Spleen (tissue), 7 donors: ENCODE measurements around the gene PLEKHA7.

Source experiments
- POLR2A ChIP-seq, 3 donors: fragments of 450-650 bp; IDR thresholded peaks; one replicate each; pipeline ENCODE4 v1.5.1; 2017; ENCODE audit warnings: antibody characterized with exemption in 3 of 3, mild to moderate bottlenecking in 1 of 3
- POLR2AphosphoS5 ChIP-seq, 3 donors: sonication (generic); formaldehyde crosslinking; IDR thresholded peaks; one replicate each; pipeline ENCODE4 v1.5.1; 2017; ENCODE audit warnings: antibody characterized with exemption in 3 of 3
- TF ChIP-seq, protein P1 (sequence below), 11 experiments: fragments of 200-600 bp in 7 of 11; fragments of 450-650 bp in 4 of 11; sonication (generic) in 4 of 11; IDR thresholded peaks in 8 of 11; conservative IDR thresholded peaks in 3 of 11; 1 replicate in 7 of 11; 2 replicates in 4 of 11; pipeline versions ENCODE4 v1.4.0 to v1.8.0; 2016 to 2021; ENCODE audit warnings: antibody characterized with exemption in 11 of 11, inconsistent platforms in 4 of 11, mild to moderate bottlenecking in 1 of 11
- donor health status: DM: no; HTN: no; CAD: no; lungs with moderate emphysema.
- donor health status: DM: no; HTN: no; CAD: no.
- donor health status: DM: no; HTN: no; CAD: no.

DNA sequence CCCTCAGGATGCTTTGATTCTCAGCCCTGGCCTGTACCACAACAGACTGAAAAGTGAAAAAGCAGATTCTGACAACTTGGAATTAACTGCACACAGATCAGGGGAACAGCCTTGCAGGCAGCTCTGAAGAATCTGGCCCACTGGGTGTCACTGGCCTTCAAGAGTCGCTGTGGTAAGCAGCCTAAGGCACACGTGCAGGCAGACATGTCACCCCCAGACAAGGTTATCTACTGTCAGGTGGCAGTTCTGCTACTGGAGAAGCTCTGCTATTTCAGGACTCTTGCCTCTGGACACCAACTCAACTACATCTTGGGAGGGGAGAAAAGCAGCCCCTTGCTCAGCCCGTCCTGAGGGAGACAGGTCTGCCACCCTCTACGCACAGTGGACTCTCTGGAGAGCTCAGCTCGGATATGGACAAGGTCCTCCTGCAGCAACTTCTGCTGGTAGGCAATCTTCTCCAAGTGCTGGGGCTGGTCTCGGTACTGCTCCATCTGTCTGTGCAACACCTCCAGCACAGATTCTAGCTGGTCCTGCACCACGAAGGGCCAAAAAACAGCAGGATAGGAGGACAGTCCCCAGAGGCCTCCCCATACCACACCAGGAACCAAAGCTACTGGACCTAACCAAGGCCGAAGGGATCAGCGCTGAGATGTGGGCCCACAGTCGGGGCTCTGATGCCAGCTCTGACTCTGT is 212.8 kb downstream of the PLEKHA7 start:
- TF ChIP-seq, protein P1, sequence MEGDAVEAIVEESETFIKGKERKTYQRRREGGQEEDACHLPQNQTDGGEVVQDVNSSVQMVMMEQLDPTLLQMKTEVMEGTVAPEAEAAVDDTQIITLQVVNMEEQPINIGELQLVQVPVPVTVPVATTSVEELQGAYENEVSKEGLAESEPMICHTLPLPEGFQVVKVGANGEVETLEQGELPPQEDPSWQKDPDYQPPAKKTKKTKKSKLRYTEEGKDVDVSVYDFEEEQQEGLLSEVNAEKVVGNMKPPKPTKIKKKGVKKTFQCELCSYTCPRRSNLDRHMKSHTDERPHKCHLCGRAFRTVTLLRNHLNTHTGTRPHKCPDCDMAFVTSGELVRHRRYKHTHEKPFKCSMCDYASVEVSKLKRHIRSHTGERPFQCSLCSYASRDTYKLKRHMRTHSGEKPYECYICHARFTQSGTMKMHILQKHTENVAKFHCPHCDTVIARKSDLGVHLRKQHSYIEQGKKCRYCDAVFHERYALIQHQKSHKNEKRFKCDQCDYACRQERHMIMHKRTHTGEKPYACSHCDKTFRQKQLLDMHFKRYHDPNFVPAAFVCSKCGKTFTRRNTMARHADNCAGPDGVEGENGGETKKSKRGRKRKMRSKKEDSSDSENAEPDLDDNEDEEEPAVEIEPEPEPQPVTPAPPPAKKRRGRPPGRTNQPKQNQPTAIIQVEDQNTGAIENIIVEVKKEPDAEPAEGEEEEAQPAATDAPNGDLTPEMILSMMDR (IDR thresholded peaks at IDR 0.05 in 8 of 11, conservative IDR thresholded peaks at IDR 0.05 in 3 of 11): no peak
- TF ChIP-seq POLR2AphosphoS5 (IDR thresholded peaks at IDR 0.05) (no peak), POLR2A (IDR thresholded peaks at IDR 0.05) (no peak)
